ENCODE measurements around the gene ADAMTSL2.

The ADAMTSL2 gene

DNA sequence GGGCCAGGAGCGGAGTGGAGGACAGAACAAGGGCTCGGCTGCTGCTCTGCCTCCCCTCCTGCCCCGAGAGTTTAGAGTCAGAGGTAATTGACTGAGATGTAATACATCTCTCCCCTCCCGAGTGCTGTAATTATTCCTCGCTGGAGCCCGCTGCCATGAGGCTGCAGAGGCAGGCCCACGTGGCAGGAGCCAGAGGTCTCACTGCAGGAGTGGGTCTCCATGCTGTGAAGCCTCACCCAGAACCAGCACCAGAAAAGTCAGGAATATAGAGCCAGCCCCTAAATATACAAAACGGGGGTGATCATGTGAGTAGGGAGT lies 72.2 kb downstream of the ADAMTSL2 start:
- DNase-seq (ENCODE audit: low read depth) = no peak

DNA sequence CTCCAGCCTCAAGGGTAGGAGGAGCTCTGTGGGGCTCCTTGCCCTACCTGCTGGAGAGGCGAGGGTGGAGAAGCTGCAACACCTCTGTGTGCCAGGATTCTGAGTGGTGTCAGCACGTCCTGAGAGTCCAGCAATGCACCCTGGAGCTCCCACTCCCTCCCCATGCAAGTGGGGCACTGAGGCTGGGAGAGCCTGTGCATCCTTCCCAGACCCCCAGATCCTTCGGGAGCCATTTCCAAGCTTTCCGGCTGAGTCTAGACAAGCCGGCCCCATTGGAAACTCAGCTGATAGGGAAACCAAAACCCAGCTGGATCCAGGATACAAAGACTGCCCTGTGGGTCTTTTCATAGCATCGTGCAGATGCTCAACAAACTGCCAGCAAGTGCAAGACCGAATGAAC lies 72.9 kb downstream of the ADAMTSL2 start:
- DNase-seq (ENCODE audit: low read depth) = no peak

DNA sequence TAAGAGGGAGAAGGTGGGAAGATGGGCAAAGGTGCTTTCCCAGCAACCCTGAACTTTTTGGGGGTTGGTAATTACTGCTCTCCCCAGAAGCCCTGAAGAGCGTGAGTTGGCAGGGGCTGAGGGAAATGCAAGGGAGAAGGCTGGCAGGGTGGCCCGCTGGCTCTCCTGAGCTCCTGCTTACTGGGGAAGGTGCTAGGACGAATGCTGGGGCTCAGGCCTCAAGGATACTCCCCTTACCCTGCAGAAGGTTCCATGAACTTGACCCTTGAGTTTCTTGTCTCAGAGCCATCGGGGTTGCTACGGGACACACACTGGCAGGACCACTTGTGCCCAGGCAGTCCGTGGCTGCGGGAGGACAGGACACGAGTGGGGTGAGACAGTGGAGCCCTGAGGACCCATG lies 73.5 kb downstream of the ADAMTSL2 start:
- DNase-seq (ENCODE audit: low read depth) = no peak

DNA sequence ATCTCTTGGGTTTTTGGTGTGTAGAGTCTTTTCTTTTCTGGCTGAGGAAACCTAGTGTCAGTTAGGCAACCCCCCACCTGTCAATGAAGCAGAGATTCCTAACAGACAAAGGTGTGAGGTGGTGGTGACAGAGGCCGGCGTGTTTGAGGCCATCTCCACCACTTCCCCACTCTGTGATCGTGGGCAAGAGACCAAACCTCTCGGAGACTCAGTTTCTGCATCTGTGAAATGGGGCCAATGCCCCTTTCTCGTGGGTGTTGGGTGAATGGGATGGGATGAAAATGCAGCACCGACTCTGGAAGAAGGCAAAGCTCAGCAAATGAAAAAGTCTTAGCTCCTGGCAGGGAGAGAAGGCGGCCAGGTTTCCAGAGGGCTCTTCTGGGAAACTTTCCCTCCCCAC lies 73.9 kb downstream of the ADAMTSL2 start:
- no peak for DNase-seq (ENCODE audit: low read depth)

DNA sequence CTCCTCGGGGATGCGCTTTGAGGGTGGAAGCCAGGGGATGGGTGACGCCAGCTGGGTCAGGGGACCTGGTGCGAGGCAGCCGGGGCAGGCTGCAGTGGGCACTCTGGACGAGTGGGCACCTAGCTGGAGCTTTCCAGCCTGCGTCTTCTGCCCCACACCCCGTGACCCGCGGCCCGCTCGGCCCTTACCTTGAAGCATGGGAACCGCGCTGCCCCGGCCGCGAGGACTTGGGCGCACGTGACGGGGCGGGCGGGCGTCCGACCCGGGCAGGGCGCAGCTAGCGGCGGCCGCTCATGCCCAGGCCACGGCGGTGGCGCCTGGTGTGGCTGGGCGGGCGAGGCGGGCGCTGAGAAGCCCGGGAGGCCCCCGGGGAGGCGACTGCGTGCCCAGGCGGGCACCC lies 74.4 kb downstream of the ADAMTSL2 start:
- DNase-seq (ENCODE audit: low read depth) = no peak

DNA sequence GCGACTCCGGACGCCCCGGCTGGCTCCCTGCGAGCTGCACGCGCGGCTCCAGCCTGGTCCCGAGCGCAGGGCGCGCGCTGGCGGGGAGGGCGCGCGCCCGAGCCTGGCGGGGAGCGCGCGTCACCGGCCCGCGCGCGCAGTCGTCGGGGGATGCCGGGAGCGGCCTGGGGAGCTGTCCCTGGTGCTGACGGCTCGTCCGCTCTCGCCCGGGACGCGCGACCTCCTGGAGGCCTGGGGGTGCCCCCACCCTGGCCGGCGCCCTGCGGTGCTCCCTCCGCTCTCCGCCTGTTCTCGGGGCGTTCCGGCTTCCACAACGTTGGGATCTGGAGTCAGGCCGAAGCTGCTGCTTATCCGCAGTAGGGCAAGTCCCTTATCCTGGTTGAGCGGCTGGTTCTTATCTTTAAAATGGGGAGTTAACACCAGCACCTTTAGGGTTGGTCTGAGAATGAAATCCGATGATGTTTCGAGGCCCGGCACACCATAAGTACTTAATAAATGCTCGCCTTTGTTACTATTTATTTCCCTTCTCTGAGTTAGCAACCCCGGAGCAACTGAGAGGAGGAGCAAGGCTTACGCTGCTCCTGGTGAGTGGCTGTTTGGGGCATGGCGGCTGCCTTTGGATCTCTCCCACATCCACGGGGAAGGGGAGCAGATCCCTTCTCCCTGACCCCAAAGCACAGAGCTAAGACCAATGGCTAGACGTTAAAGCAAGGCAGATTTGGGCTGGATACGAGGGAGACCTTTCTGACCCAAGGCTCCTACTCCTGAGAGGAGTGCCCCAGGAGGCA lies 75.0 kb downstream of the ADAMTSL2 start, which contains the start of gene FAM163B:
Gene FAM163B (minus strand): TSS at position 79 of the 788 bp plus-strand sequence. CDS start 29,166 bp downstream, outside the sequence.
- DNase-seq (ENCODE audit: low read depth) = no peak

DNA sequence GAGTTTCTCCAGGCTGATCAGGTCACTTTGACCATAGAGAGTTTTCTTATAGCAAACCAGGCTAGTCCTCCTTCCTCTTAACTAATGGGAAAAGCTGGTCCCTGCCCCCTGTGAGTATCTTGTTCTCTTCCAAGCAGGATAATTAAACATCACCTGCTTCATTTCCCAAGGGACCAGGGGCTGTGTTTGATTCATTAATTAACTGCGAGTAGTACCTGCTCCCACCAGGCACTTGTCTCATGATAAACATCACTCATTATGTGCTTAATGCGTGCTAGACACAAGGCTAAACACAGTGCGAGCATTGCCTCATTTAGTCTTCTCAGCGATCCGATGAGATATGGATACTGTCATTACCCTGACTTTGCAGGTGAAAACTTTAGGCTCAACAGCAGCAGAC lies 76.3 kb downstream of the ADAMTSL2 start:
- DNase-seq (ENCODE audit: low read depth) = no peak

DNA sequence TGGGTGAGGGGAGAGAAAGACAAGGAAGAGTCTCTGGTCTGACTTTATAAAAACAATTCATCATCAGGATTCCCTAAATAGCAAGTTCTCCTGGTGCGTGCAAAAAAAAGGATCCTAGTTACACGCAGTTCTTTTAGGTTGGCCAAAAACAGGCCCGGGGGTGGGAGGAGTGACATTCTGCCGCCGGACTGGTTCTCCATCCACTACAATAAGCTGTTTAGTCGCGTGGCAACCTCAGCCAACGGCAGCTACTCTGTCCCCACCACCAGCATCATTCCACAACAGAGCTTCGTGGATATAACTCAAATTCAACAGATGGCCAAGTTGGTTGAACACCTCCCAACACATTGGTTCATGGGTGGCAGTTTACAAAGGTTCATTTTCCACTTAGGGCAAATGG lies 77.5 kb downstream of the ADAMTSL2 start:
- DNase-seq (ENCODE audit: low read depth) = no peak

DNA sequence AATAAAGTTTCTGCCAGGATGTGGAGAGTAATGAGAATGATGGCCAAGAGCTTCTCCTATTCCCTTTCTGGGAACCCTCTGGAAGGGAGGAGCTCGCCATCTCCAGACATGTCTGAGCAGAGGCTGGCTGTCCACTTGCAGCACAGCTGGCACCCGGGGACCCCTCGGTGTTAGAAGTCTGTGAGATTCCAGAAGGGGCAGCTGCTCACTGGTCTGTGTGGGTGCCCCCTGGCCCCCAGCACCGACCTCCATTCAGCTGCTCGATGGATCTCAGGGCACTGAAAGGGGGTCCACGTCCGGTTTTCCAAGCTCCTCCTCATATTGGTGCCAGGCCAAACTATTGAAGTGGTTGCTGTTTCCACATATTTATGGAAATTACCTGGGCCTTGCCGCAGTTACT lies 78.3 kb downstream of the ADAMTSL2 start:
- DNase-seq (ENCODE audit: low read depth) = no peak

DNA sequence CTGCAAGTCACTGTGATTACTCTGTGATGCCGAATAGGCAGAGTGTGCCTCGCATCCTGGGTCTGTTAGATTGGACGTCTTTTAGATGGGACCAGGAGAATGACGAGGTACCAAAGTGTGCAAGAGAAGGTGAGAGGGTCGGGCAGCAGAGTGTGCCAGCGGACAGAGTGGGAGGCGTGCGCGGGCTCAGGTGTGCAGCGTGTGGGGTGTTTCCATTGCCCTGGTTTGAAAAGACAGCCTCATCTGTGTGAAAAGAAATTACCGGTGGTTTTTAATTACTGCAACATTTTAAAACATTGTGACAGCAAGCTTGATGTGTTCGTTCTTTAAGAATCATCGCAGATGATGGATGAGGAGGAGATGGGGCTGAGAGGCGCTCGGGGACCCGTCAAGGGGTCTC lies 78.9 kb downstream of the ADAMTSL2 start:
- DNase-seq (ENCODE audit: low read depth) = no peak

DNA sequence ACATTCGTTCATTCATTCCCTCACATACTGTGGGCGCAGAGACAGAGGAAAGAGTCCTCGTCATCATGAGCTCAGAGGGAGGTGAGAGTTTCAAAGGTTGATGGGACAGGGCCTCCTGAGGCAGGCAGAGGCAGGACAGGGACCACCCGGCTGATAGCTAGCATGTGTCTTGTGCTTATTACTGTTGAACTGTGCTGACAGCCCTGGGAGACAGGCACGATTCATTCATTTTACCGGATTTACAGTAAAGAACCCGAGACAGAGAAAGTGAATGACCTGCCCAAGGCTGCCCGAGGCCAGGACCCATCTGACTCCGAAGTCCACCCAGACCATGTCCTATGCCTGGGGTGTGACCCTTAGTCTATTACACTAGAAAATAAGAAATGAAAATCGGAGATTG lies 79.6 kb downstream of the ADAMTSL2 start:
- no peak for DNase-seq (ENCODE audit: low read depth)

DNA sequence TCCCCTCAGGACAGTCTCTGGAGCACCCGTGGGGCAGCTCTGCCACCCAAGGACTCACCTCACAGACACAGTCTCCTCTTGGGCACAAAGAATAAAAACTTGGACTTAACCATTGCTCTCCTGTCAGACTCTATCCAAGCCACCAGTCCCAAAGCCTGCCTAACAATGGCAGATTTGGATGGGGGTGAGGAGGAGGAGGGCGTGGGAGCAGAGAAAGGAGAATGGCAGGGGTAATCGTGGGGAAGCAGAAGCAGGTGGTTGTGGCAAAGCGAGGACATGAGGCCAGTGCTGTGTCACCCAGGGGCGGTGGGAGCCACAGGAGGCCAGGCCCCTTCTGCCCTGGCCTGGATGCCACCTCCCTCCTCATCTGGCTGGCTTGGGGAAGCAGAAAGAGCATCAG lies 80.2 kb downstream of the ADAMTSL2 start:
- no peak for DNase-seq (ENCODE audit: low read depth)

DNA sequence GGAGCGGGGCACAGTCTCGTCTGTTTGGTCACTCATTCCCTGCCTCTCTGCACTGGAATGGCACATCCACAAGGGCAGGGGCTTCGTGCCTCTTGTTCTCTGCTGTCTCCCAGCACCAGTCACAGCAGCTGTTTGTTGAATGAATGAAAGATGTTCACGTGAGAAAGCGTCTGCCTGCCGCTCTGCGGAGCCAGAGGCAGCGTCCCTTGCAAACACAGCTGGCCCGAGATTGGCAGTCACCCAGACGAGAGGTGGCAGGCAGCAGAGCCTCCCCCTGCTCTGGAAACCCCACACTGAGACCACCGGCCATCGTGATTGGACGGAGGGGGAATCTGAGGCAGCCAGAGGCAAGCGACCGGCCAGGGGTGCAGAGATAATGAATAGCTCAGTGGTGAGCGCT lies 80.7 kb downstream of the ADAMTSL2 start:
- DNase-seq (ENCODE audit: low read depth) = no peak

DNA sequence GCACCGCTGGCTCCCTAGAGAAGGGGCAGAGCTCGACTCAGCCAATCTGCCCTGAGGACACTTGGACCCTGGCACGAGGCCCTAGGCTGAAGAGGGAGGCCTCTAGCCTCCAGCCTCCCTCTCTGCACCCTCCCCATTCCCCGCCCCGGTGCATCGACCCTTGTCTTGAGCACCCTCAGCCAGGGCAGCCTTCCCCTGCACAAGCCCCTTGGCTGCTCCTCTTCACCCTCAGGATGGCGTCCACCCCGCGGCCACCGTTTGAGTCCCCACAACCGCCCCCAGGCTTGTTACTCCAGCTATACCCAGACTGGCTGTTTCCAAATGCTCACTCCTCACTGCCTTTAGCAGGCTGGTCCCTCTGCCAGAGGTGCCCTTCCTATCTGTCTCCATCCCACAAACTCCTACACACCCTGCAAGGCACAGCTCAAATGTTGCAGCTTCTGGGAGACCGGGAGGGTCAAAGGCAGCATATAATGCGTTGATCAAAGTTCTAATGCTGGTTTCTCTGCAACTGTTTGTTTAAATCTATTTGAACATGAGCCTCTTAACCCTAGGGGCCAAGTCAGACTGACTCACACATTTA lies 81.2 kb downstream of the ADAMTSL2 start:
- DNase-seq (ENCODE audit: low read depth) = no peak

DNA sequence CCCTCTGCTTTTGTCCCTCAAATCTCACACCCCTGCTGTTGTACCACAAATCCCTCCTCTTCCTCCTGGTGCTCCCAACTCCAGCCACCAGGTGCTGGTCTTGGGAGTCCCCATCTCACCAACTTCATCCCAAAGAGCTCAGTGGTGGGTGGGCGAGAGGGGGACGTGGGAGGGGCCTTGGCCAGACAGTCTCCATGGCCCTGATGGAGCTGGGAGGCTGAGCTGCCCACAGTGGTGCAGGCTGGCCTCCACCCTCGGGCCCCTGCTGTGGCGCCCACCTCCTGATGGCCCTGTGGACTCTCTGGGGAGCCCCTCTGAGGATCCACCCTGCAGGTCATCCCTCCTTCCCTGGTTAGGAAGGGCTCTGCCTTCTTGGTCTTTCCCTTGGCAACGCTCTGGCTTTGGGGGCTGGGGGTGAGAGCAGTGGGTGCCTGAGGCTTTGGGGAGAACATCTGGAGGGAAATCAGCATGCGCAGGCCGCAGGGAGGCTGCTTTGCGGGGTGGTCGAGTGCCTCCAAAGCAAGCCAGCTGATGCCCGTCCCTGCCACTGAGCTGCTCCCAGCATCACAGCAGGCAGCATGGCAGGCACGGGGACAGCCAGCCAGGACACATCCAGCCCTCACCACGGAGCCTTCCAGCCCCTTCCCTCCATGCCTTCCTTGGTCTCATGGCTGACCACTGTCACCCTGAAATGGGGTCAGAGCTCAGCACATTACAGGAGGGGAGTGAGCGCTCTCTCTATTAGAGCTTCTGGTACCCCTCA lies 82.3 kb downstream of the ADAMTSL2 start:
- no peak for DNase-seq (ENCODE audit: low read depth)

DNA sequence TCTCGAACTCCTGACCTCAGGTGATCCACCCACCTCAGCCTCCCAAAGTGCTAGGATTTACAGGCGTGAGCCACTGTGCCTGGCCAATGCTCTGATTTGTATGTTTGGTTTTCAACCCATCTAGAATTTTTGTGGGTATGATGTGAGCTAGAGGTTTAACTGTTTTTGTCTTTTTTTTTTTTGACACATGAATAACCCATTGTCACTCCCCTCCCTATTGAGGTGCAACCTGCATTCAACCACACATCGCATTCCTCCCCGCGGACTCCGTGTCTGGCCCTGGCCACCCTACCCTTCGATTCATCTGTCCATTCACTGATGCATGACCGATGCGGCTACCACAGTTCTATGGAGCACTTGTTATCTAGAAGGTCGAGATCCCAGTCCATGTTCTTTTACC lies 84.2 kb downstream of the ADAMTSL2 start:
- no peak for DNase-seq (ENCODE audit: low read depth)

DNA sequence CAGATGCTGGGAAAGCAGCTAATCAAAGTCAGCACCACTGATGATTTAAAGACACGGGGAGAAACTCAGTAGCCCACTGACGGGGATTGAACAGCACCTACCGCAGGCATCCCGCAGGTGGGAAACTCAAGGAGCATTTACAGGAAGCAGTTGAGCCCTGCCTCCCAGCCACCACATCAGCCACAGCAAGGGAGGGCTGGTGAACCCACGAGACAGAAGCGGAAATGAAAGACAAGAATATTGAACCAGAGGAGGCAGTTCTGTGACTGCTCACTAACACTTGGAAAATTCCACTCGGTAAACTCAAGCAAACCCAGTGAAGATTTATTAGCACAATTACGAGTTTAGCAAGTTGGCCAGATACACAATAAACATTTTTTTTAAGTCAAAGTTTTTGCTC lies 85.3 kb downstream of the ADAMTSL2 start:
- no peak for DNase-seq (ENCODE audit: low read depth)

DNA sequence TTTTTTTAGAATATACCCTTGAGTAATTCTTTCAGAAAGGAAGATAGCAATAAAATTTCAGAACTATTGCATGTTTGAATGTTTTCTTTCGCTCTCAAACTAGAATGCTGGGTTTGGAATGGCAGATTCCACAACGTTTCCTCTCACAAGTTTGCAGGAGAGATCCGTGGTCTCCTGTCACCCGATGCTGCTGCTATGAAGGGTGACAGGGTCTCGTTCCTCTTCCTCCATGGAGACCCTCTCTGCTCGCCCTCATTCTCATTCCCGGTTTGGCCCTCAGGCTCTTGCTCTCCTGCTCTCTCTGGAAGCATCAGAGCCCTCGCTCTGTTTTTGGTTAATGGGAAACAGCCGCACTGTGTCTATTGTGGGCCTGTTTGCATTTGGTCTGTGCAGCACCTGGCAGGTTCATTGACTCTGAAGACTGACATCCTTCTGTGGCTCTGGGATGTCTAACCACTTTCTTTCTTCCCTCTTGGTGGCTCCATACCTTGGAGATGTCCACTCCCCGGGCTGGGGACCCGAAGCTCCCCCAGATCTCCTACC lies 87.3 kb downstream of the ADAMTSL2 start:
- no peak for DNase-seq (ENCODE audit: low read depth)

DNA sequence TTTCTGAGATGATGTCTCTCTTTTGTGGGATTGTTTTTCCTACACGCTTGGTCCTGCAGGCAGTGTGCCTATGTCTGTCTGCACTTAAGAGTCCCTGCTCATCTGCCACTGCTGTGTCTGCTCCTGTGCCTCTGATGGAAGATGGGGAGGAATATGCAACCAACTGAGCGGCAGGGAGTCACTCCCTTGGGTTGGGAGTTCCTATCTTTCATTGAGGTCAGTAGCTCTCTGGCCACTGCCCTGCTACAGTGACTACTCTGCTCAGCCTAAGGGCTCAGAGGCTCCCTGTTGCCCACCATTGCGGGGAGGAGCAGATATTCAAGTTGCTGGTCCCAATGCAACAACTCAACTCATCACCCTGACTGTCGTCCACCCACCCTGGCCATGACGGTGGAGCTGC lies 88.1 kb downstream of the ADAMTSL2 start:
- no peak for DNase-seq (ENCODE audit: low read depth)
